SHP77 treated with DMSO at 0.1 percent for 48 hours (cell line): ENCODE data around the gene KRTAP1-5.
"Not testable (repeated sequence)": the region's sequence is repeated elsewhere in the genome, so short reads cannot be mapped to it uniquely, and the experiment has no call there.

ENCODE experiments used
- DNase-seq: peaks from one replicate; lab custom pipeline; 2025; lab: John Stamatoyannopoulos, UW

The KRTAP1-5 gene

GRCh38 chr17:41026715-41027471, at the start of gene KRTAP1-5:
Gene KRTAP1-5 (minus strand): TSS chr17:41027208. CDS start chr17:41027155, 53 bp downstream.
- no peak for DNase-seq

DNA sequence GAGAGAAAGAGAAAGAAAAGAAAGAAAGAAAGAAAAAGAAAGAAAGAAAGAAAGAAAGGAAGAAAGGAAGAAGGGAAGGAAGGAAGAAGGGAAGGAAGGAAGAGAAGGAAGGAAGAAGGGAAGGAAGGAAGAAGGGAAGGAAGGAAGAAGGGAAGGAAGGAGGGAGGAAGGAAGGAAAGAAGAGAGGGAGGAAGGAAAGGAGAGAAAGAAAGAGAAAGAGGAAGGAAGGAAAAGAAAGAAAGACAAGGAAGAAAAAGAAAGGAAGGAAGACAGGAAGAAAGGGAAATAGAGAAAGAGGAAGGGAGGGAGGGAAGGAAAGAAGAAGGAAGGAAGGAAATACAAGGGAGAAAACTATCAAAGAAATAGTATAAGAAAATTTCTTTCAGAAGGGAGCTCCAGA, 49.8 kb upstream of the KRTAP1-5 start:
- DNase-seq = no peak

DNA sequence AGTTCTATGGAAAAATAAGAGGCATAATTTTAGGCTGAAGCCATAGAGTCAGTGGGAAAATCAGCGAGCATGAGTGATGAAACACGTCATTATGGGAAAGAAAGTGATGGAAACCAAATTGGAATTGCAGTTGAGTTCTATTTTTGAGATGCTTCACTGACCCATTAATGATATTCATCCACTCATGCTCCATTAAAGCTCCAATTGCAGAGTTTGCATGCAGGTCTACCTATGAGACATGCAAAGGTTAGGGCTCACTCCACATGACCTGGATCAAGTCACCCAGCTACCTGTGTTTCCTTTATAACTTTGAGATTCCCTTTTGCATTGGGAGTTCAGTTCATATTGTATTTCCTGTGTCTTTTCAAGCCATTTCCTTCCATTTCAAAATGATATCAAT, 46.7 kb upstream of the KRTAP1-5 start:
- DNase-seq = no peak

DNA sequence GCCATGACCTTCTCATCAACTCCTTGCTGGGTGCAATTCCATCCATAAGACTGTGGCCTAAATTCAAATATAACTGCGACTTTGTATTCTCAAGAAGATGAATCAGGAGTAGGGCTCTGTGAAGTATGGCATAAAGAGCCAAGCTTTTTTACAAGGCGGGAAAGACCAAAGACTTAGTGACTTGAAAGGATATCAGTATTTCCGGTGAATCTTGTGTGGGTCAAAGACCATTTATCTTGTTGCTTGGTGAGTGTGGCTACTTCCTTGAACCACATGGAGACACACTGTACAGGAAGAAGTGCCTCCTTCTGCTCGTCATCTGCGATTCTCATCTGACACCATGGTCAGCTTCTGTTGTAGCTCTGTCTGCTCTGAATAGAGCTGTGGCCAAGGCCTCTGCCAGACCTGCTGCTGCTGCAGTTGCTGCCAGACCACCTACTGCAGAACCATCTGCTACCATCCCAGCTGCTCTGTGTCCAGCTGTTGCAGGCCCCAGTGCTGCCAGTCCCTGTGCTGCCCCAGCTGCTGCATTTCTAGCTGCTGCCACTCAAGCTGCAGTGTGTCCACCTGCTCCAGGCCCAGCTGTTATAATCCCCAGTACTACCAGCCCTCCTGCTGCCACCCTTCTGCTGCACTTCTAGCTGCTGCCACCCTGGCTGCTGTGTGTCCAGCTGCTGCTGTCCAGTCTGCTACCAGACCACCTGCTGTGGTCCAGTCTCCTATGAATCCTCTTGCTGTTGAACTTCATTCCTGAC, 44.8 kb upstream of the KRTAP1-5 start:
- DNase-seq = no peak

- DNase-seq = no peak
Measured at GRCh38 chr17:41069031-41069430, 42.0 kb upstream of the KRTAP1-5 start.

DNA sequence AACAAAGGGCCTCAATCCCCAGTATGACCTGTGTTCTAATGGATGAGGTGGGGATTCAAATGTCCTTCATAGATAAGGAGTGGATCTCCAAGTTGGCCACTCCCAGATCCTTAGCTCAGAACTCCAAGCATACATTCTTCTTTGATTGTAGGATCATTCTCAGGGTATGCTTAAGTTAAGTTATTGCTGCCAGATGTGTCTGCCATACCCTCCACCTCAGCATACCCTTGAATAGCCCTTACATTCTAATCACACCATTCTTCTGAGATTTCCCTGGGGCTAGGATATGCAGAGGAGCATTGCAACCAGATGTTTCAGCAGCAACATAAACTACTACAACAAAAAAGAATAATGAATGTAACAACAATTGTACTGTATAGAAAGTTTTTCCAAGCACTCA, 40.3 kb upstream of the KRTAP1-5 start:
- no peak for DNase-seq

GRCh38 chr17:41065829-41066624, 39.0 kb upstream of the KRTAP1-5 start, which contains the start of gene KRTAP2-4:
Gene KRTAP2-4 (minus strand): TSS chr17:41065879. CDS start chr17:41065845, 34 bp downstream.
- DNase-seq = no peak

- DNase-seq = not testable (repeated sequence)
Measured at GRCh38 chr17:41065016-41065689, 38.1 kb upstream of the KRTAP1-5 start.

DNA sequence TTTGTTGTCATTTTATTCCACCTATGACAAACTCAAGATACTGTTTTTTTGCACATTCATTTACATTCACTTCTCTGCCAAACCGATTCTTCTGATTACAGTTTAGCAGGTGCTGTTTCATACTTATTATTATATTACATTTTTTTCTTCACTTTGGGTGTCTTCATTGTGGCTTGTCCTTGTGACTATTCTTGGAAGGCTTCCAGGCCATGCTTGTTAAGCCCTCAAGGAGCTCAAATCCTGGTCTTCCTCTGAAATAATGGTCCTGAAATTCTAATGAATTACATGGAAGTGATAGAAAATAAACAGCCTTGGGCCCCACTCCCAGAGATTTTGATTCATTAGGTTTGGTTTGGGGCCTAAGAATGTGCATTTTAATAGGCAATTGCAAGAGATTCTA, 37.3 kb upstream of the KRTAP1-5 start:
- no peak for DNase-seq

DNA sequence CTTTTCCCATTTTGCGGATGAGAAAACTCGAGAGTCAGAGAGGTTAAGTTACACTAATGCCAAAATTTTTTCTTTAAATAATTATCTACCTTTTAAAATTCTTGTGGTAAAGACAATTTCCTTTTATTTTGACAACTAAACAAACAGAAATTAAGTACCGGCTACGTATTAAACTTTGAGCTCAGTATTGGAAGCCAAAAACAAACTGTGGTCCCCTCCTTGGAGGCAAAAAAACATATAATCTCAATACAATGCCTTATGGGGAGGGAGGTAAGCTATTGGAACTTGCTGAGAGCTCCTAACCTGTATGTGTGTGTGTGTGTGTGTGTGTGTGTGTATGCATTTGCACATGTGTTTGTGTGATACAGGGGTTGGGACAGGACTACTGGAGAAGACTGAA, 36.4 kb upstream of the KRTAP1-5 start:
- DNase-seq = no peak

DNA sequence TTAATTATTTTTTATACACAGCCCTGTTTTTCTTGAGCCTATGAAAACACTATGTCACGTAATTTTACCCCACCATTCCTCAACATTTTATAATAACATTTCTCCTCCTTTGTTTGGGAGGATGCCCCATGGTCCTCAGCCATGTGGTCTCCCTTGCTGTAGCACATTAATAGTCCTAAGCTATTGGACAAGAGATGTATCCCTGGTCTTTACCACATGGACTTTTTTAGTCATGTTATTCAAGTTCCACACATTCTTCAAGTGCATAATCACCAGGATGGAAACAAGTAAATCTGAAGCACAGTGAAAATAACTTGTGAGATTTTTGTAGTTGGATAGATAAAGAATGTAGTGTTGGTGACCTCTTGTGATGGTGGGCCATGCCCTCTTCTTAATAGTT, 35.0 kb upstream of the KRTAP1-5 start:
- DNase-seq = no peak

- no peak for DNase-seq
Measured at GRCh38 chr17:41060052-41060604, 33.1 kb upstream of the KRTAP1-5 start, which contains the start of gene KRTAP2-3. Gene KRTAP2-3 (minus strand): TSS chr17:41060114. CDS start chr17:41060050, 64 bp downstream.

- DNase-seq = not testable (repeated sequence)
Measured at GRCh38 chr17:41059276-41060051, 32.5 kb upstream of the KRTAP1-5 start.

- no peak for DNase-seq
Measured at GRCh38 chr17:41058741-41059140, 31.7 kb upstream of the KRTAP1-5 start.

- no peak for DNase-seq
Measured at GRCh38 chr17:41057547-41057946, 30.5 kb upstream of the KRTAP1-5 start.

GRCh38 chr17:41055130-41055529, 28.1 kb upstream of the KRTAP1-5 start, which contains the start of gene KRTAP2-2:
Gene KRTAP2-2 (minus strand): TSS chr17:41055230. CDS start chr17:41055211, 19 bp downstream.
- not testable (repeated sequence) for DNase-seq

- DNase-seq = not testable (repeated sequence)
Measured at GRCh38 chr17:41054556-41054955, 27.5 kb upstream of the KRTAP1-5 start.

GRCh38 chr17:41054025-41054424, 27.0 kb upstream of the KRTAP1-5 start:
- no peak for DNase-seq

- DNase-seq = no peak
Measured at GRCh38 chr17:41052566-41052965, 25.6 kb upstream of the KRTAP1-5 start.

- no peak for DNase-seq
Measured at GRCh38 chr17:41049110-41049509, 22.1 kb upstream of the KRTAP1-5 start.
